IPS DF 6.9 (cell line): ENCODE measurements around the gene SNTG2.

Experiments
- DNase-seq: peaks from one replicate; pipeline ENCODE4 v3.0.0-alpha.2; 2013; ENCODE audit warnings: low read depth, low spot score
- H3K27ac ChIP-seq: one replicate; pipeline ENCODE4 v1.5.1; 2013; ENCODE audit warnings: low read length, control low read depth
- H3K27me3 ChIP-seq: 2 replicates; pipeline ENCODE4 v1.6.1; 2013; ENCODE audit warnings: mild to moderate bottlenecking, low read length; ENCODE audit not compliant: control insufficient read depth, insufficient read depth
- H3K36me3 ChIP-seq: 2 replicates; pipeline ENCODE4 v1.6.1; 2013; ENCODE audit warnings: low read length; ENCODE audit not compliant: control insufficient read depth, insufficient read depth
- H3K4me1 ChIP-seq: 2 replicates; pipeline ENCODE4 v1.6.1; 2013; ENCODE audit warnings: low read length; ENCODE audit not compliant: control insufficient read depth, insufficient read depth
- H3K4me3 ChIP-seq: 2 replicates; pipeline ENCODE4 v1.5.1; 2013; ENCODE audit warnings: mild to moderate bottlenecking, low read length
- H3K9me3 ChIP-seq: 2 replicates; pipeline ENCODE4 v1.6.1; 2013; ENCODE audit warnings: low read length, inconsistent platforms; ENCODE audit not compliant: control insufficient read depth, insufficient read depth
- WGBS: extraction: QIAGEN DNeasy Blood & Tissue Kit; methylation state at CpG from one replicate; pipeline ENCODE4 v1.1.7; 2013; ENCODE audit warnings: mixed read lengths, missing lambda C conversion rate; ENCODE audit not compliant: insufficient read length, insufficient coverage; 5-methylcytosine and 5-hydroxymethylcytosine counted together

The SNTG2 gene

GRCh38 chr2:910698-911097 is 40.0 kb upstream of the SNTG2 start:
- Histone ChIP-seq H3K9me3 (no peaks in the 10 kb centered on the region), H3K4me3 (no peak overlapping the region), H3K27me3 (no peaks in the 10 kb centered on the region), H3K36me3 (no peaks in the 10 kb centered on the region), H3K4me1 (no peaks in the 10 kb centered on the region), H3K27ac (no peak overlapping the region)
- no CpG with 5 or more reads among the region's 16 CpGs for WGBS
- DNase-seq = no peak

- H3K27ac ChIP-seq = no peak overlapping the region
- H3K27me3 ChIP-seq = no peaks in the 10 kb centered on the region
- WGBS = no CpG with 5 or more reads among the region's 14 CpGs
- no peaks in the 10 kb centered on the region for H3K36me3 ChIP-seq
- H3K9me3 ChIP-seq = no peaks in the 10 kb centered on the region
- H3K4me3 ChIP-seq = no peak overlapping the region
- H3K4me1 ChIP-seq = no peaks in the 10 kb centered on the region
- no peak for DNase-seq
Measured at GRCh38 chr2:915979-916378, 34.7 kb upstream of the SNTG2 start.

DNA sequence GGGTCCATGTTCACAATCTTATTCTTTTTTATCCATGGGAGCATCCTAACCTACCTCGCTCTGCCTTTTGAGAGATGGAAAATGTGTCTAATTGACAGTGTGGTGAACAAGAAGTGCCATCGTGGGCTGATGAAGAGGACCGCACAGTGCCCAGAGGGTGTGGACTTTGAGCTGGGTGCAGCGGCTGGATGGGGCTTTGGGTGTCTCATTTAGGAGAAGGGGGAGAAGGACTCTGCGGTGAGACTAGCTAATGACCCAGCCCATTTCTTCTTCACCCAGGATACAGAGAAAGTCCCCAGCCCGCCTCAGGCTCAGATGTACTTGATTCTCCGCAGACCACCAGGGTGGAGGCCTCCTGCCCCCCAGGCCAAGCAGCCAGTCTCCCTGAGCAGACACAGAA is 33.7 kb upstream of the SNTG2 start:
- Histone ChIP-seq H3K4me1 (no peaks in the 10 kb centered on the region), H3K9me3 (no peaks in the 10 kb centered on the region), H3K27me3 (no peaks in the 10 kb centered on the region), H3K27ac (no peak overlapping the region), H3K4me3 (no peak overlapping the region), H3K36me3 (no peaks in the 10 kb centered on the region)
- WGBS = no CpG with 5 or more reads among the region's 7 CpGs
- DNase-seq = no peak

DNA sequence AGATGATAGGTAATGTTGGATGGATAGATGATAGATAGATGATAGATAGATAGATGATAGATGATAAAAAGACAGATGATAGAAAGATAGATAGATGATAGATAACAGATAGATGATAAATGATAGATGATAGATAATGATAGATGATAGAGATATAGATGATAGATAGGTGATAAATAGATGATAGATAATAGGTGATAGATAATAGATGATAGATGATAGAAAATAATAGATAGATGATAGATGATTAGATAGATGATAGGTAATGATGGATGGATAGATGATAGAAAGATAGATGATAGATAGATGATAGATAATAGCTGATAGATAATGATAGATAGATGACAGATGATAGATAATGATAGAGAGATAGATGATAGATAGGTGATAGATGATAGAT is 31.0 kb upstream of the SNTG2 start:
- no peak overlapping the region for H3K4me3 ChIP-seq
- H3K27ac ChIP-seq = no peak overlapping the region
- H3K4me1 ChIP-seq = no peaks in the 10 kb centered on the region; the same call in 1 of the 2 replicates
- H3K9me3 ChIP-seq = no peaks in the 10 kb centered on the region
- no peak for DNase-seq
- no peaks in the 10 kb centered on the region for H3K27me3 ChIP-seq
- no peaks in the 10 kb centered on the region for H3K36me3 ChIP-seq

- no CpG with 5 or more reads among the region's 11 CpGs for WGBS
- Histone ChIP-seq H3K9me3 (no peaks in the 10 kb centered on the region), H3K27me3 (no peaks in the 10 kb centered on the region), H3K36me3 (no peaks in the 10 kb centered on the region), H3K4me3 (no peak overlapping the region), H3K27ac (no peak overlapping the region), H3K4me1 (peaks cover 5% of the 10 kb centered on the region)
- no peak for DNase-seq
Measured at GRCh38 chr2:920573-920972, 30.1 kb upstream of the SNTG2 start.

GRCh38 chr2:920999-921398 is 29.6 kb upstream of the SNTG2 start:
- H3K4me3 ChIP-seq = no peak overlapping the region
- no CpG with 5 or more reads among the region's 13 CpGs for WGBS
- no peak overlapping the region for H3K27ac ChIP-seq
- no peaks in the 10 kb centered on the region for H3K9me3 ChIP-seq
- no peak for DNase-seq
- H3K27me3 ChIP-seq = no peaks in the 10 kb centered on the region
- H3K36me3 ChIP-seq = no peaks in the 10 kb centered on the region
- peaks cover 5% of the 10 kb centered on the region for H3K4me1 ChIP-seq

DNA sequence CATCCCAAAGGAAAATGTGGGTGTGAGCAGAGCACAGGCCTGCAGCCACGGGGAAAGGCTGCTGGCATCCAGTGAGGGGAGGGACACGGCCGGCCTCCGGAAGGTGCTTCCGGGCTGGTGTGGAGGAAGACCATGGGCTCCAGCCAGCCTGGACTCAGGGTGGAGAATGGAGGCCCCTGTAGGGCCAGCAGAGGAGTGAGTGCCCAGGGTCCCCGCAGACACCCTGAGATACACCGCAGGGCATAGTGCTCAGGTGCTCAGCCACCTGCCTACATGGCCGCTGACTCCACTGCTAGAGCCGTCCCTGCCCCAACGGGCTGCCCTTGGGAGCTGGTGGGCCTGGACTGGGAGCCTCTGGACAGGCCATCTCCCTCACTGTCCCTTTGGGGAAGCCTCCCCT is 28.5 kb upstream of the SNTG2 start:
- WGBS = no CpG with 5 or more reads among the region's 10 CpGs
- DNase-seq = no peak

DNA sequence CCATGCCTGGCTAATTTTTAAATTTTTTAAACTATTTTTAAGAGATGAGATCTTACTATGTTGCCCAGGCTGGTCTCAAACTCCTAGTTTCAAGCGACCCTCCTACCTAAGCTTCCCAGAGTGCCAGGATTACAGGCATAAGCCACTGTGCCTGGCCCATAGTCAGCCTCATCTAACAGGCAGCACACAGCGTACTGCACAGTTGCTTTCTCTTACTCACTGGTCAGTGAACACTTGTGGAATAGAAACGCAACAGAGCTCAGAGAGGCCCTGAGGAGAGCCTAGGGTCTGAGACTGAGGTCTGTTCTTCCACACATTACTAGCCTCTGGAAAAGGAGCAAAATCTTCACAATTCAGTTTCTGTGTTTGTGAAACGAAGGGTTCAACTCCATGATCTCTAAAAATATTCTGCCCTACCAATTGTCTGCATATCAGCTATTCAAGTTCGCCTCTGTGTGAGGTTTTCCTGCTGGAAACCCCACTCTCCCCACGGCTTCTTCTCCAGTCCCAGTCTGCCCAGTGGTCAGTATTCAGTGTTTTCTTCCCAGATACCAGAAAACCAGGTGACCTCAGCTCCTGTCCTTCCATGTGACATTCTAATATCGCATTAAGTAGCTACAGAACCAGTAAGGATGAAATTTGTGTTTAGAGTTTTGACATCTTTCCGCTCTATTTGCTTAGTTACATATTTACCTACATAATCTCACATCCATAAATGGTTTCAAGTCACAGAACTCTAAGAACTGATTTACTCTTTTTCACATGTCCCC is 26.6 kb upstream of the SNTG2 start:
- Histone ChIP-seq H3K27ac (no peak overlapping the region), H3K9me3 (no peaks in the 10 kb centered on the region), H3K4me1 (peaks cover 5% of the 10 kb centered on the region), H3K27me3 (no peaks in the 10 kb centered on the region), H3K4me3 (no peak overlapping the region), H3K36me3 (no peaks in the 10 kb centered on the region)
- no CpG with 5 or more reads among the region's 8 CpGs for WGBS
- no peak for DNase-seq

More for the DNA sequence above, 28.5 kb upstream of the SNTG2 start:
- no peaks in the 10 kb centered on the region for H3K36me3 ChIP-seq
- H3K9me3 ChIP-seq = no peaks in the 10 kb centered on the region
- no peaks in the 10 kb centered on the region for H3K27me3 ChIP-seq
- peaks cover 5% of the 10 kb centered on the region for H3K4me1 ChIP-seq
- H3K27ac ChIP-seq = no peak overlapping the region
- H3K4me3 ChIP-seq = no peak overlapping the region

GRCh38 chr2:924701-925100 is 25.9 kb upstream of the SNTG2 start:
- H3K27me3 ChIP-seq = no peaks in the 10 kb centered on the region
- no CpG with 5 or more reads among the region's 5 CpGs for WGBS
- H3K27ac ChIP-seq = no peak overlapping the region
- no peaks in the 10 kb centered on the region for H3K9me3 ChIP-seq
- H3K36me3 ChIP-seq = no peaks in the 10 kb centered on the region
- no peak overlapping the region for H3K4me3 ChIP-seq
- DNase-seq = no peak
- peaks cover 5% of the 10 kb centered on the region for H3K4me1 ChIP-seq

DNA sequence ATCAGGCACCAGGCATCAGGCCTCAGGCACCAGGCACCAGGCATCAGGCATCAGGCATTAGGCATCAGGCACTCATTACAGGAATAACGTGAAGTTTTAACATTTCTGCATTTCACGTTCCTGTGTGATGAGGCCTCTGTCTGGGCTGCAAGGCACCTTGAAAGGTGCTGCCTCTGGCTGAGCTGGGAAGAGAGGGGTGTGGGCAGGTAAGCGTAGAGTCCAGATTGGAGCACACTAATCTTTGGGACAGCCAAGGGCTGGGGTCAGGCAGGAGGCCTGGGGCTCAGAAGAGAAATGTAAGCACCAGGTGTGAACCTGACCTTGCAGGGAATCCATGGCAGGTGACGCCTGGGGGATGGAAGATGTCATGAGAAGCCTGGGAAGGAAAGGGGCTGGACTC is 25.3 kb upstream of the SNTG2 start:
- DNase-seq = no peak
- Histone ChIP-seq H3K4me1 (peaks cover 5% of the 10 kb centered on the region), H3K36me3 (no peaks in the 10 kb centered on the region), H3K4me3 (no peak overlapping the region), H3K27me3 (no peaks in the 10 kb centered on the region), H3K27ac (no peak overlapping the region), H3K9me3 (no peaks in the 10 kb centered on the region)
- WGBS = no CpG with 5 or more reads among the region's 4 CpGs

DNA sequence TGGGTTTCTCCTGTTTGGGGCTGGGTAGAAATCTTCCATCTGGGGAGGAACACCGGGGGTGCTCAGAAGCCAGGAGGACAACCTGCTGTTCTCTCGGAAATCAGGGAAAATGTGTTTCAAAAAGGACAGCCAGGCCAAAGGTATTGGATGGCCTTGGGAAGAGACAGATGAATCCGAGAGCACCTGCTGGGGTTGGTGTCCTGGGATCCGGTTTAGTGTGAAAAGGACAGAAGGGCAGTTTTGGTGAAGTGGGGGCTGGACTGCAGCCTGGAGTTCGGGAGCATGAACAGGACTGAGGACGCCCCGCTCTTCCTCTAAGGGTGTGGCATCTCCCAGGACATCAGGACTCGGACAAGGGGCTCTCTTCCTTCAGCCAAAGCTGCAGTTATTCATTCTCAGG is 24.9 kb upstream of the SNTG2 start:
- H3K9me3 ChIP-seq = no peaks in the 10 kb centered on the region
- no peaks in the 10 kb centered on the region for H3K36me3 ChIP-seq
- H3K27ac ChIP-seq = no peak overlapping the region
- no peak for DNase-seq
- no peak overlapping the region for H3K4me3 ChIP-seq
- no peaks in the 10 kb centered on the region for H3K27me3 ChIP-seq
- H3K4me1 ChIP-seq = peaks cover 5% of the 10 kb centered on the region
- no CpG with 5 or more reads among the region's 8 CpGs for WGBS
